GM19395 (cell line): ENCODE results near the gene OXSR1.

Experiments used
- ATAC-seq: cut with Tn5 transposase; IDR thresholded peaks from one replicate; pipeline ENCODE4 v1.9.1; 2021; ENCODE audit warnings: mild to moderate bottlenecking, moderate library complexity; ENCODE audit not compliant: unreplicated experiment

OXSR1 gene

DNA sequence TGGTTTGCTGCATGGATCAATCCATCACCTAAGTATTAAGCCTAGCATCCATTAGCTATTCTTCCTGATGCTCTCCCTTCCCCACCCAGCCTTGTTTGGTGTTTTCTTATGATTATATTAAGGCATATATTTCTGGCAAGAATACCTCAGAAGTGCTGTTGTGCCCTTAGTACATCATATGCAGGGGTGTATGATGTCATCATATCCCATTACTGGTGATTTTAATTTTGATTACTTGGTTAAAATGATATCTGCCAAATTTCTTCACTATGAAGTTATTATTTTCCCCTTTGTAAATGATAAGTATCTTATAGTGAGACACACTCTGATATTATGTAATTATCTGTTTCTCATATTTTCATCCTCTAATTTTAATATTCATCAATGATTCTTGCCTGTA, 132.2 kb downstream of the OXSR1 start:
- ATAC-seq, result no peak

DNA sequence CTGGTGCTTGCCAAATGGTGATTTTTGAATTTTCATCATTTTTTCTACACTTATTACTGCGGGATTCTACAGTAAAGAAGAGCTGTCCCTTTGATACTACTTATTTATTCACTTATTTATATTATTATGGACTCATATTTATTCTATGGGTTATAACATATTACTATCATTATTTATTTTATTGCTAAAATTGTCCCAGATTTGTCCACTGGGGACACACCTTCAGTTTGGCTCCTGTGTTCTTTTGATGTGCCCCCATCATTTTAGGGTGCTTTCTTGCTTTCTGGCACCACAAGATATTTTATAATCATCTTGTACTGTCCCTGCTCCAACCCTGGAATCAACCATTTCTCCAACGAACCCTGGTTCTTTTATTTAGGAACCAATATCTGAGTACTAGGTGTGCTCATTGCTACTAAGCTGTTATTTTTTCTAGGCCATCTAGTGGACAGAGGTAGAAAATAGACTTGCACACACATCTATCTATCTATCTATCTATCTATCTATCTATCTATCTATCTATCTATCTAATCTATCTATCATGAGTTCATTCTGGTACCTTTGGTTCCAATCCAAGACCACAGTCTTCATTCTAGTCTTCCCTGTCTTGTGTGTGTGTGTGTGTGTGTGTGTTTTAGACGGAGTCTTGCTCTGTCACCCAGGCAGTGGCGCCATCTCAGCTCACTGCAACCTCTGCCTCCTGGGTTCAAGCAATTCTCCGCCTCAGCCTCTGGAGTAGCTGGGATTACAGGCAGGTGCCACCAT, 132.8 kb downstream of the OXSR1 start:
- ATAC-seq, result no peak
